ENCODE data around the gene CCDC142.
A peak's percentile ranks its signal among the peaks of the same experiment; 100 is the strongest.

CCDC142 gene

GRCh38 chr2:74464406-74464805 is 18.4 kb downstream of the CCDC142 start:
- H3K27ac ChIP-seq (ENCODE audit: low read depth, low read length): peak overlapping the region; percentile 63

GRCh38 chr2:74462786-74463105 is 20.1 kb downstream of the CCDC142 start:
- no peaks in the 10 kb centered on the region for H3K27me3 ChIP-seq (ENCODE audit: control insufficient read depth, low read length)
- no peak overlapping the region for H3K4me2 ChIP-seq (ENCODE audit: low read length)
- H3K9me3 ChIP-seq (ENCODE audit: control insufficient read depth, insufficient read depth, low read length): no peaks in the 10 kb centered on the region
- H3K36me3 ChIP-seq (ENCODE audit: control insufficient read depth, low read length): peaks cover 33% of the 10 kb centered on the region
- no peaks in the 10 kb centered on the region for H3K9me2 ChIP-seq (replicated peaks; ENCODE audit: control insufficient read depth, low read length)
- H3K4me3 ChIP-seq (ENCODE audit: low read length): no peak overlapping the region
- no peaks in the 10 kb centered on the region for H4K20me1 ChIP-seq (ENCODE audit: control insufficient read depth, insufficient read depth, low read depth, low read length)
- TF ChIP-seq CTCF (IDR thresholded peaks at IDR 0.05; ENCODE audit: low read depth, low read length, poor library complexity, severe bottlenecking) (no peak), EZH2phosphoT487 (IDR thresholded peaks at IDR 0.05; ENCODE audit: borderline replicate concordance, low read length) (no peak)
- peaks cover 40% of the 10 kb centered on the region for H3K79me2 ChIP-seq (ENCODE audit: control insufficient read depth, low read length)
- H3F3A ChIP-seq (ENCODE audit: control insufficient read depth, insufficient read depth): 0 out of 2 replicates have a peak, but pooled peaks cover 4% of the 10 kb centered on the region
- H3K4me1 ChIP-seq (ENCODE audit: control insufficient read depth, low read length): peaks cover 17% of the 10 kb centered on the region
- no peak overlapping the region for H3K27ac ChIP-seq (ENCODE audit: low read depth, low read length)

More at GRCh38 chr2:74464406-74464805, 18.4 kb downstream of the CCDC142 start:
- Histone ChIP-seq H3K36me3 (ENCODE audit: control insufficient read depth, low read length) (peaks cover 33% of the 10 kb centered on the region), H3K4me1 (ENCODE audit: control insufficient read depth, low read length) (peaks cover 14% of the 10 kb centered on the region), H3K4me3 (ENCODE audit: low read length) (peak overlapping the region; percentile 99), H3K79me2 (ENCODE audit: control insufficient read depth, low read length) (peaks cover 34% of the 10 kb centered on the region), H3K4me2 (ENCODE audit: low read length) (peak overlapping the region; percentile 99), H3K9me2 (replicated peaks; ENCODE audit: control insufficient read depth, low read length) (no peaks in the 10 kb centered on the region), H3K27me3 (ENCODE audit: control insufficient read depth, low read length) (no peaks in the 10 kb centered on the region), H3F3A (ENCODE audit: control insufficient read depth, insufficient read depth) (0 out of 2 replicates have a peak, but pooled peaks cover 4% of the 10 kb centered on the region), H3K9me3 (ENCODE audit: control insufficient read depth, insufficient read depth, low read length) (no peaks in the 10 kb centered on the region), H4K20me1 (ENCODE audit: control insufficient read depth, insufficient read depth, low read depth, low read length) (no peaks in the 10 kb centered on the region)
- no peak for TF ChIP-seq EZH2phosphoT487 (IDR thresholded peaks at IDR 0.05; ENCODE audit: borderline replicate concordance, low read length)
- no peak for TF ChIP-seq CTCF (IDR thresholded peaks at IDR 0.05; ENCODE audit: low read depth, low read length, poor library complexity, severe bottlenecking)

GRCh38 chr2:74462054-74462785 is 20.6 kb downstream of the CCDC142 start:
- peaks cover 33% of the 10 kb centered on the region for H3K36me3 ChIP-seq (ENCODE audit: control insufficient read depth, low read length)
- peaks cover 17% of the 10 kb centered on the region for H3K4me1 ChIP-seq (ENCODE audit: control insufficient read depth, low read length)

More at GRCh38 chr2:74462054-74462785, 20.6 kb downstream of the CCDC142 start:
- H4K20me1 ChIP-seq (ENCODE audit: control insufficient read depth, insufficient read depth, low read depth, low read length): no peaks in the 10 kb centered on the region
- peaks cover 40% of the 10 kb centered on the region for H3K79me2 ChIP-seq (ENCODE audit: control insufficient read depth, low read length)
- H3K4me2 ChIP-seq (ENCODE audit: low read length): no peak overlapping the region
- H3K9me2 ChIP-seq (replicated peaks; ENCODE audit: control insufficient read depth, low read length): no peaks in the 10 kb centered on the region
- no peaks in the 10 kb centered on the region for H3K27me3 ChIP-seq (ENCODE audit: control insufficient read depth, low read length)
- H3F3A ChIP-seq (ENCODE audit: control insufficient read depth, insufficient read depth): 0 out of 2 replicates have a peak, but pooled peaks cover 4% of the 10 kb centered on the region
- H3K4me3 ChIP-seq (ENCODE audit: low read length): no peak overlapping the region
- H3K9me3 ChIP-seq (ENCODE audit: control insufficient read depth, insufficient read depth, low read length): no peaks in the 10 kb centered on the region
- H3K27ac ChIP-seq (ENCODE audit: low read depth, low read length): no peak overlapping the region
- TF ChIP-seq CTCF (IDR thresholded peaks at IDR 0.05; ENCODE audit: low read depth, low read length, poor library complexity, severe bottlenecking) (no peak), EZH2phosphoT487 (IDR thresholded peaks at IDR 0.05; ENCODE audit: borderline replicate concordance, low read length) (no peak)

Data from DOHH2 (cell line).